ENCODE data around the gene SQSTM1.

Gene SQSTM1

GRCh38 chr5:179828756-179829421 lies 8.2 kb downstream of the SQSTM1 start:
- no peak overlapping the region for H2AFZ ChIP-seq (ENCODE audit: low read depth, low read length)
- H3K4me1 ChIP-seq (ENCODE audit: control insufficient read depth, insufficient read depth, low read depth, low read length): peaks cover 43% of the 10 kb centered on the region
- H2BK12ac ChIP-seq (ENCODE audit: low read length in 2 of 2): no peak overlapping the region
- H3K4me3 ChIP-seq (ENCODE audit: insufficient read depth in 1 of 2, low read depth in 1 of 2, low read length in 2 of 2): no peak overlapping the region
- H3K14ac ChIP-seq (ENCODE audit: low read length in 2 of 2): no peak overlapping the region
- H4K8ac ChIP-seq (ENCODE audit: low read length): peak overlapping the region; percentile 27
- no peaks in the 10 kb centered on the region for H3K27me3 ChIP-seq (ENCODE audit: control insufficient read depth in 1 of 2, insufficient read depth in 1 of 2, low read length in 2 of 2)
- H3K9ac ChIP-seq (ENCODE audit: low read length): no peak overlapping the region
- H2BK15ac ChIP-seq (ENCODE audit: low read depth, poor library complexity, severe bottlenecking): no peak overlapping the region
- DNase-seq: no peak
- no peaks in the 10 kb centered on the region for H3K9me3 ChIP-seq (ENCODE audit: control insufficient read depth, low read length)
- H3K4ac ChIP-seq (ENCODE audit: low read depth in 1 of 2, low read length in 2 of 2): no peak overlapping the region
- H4K91ac ChIP-seq (ENCODE audit: low read length): no peak overlapping the region
- no peak overlapping the region for H2BK5ac ChIP-seq (ENCODE audit: low read depth, low read length, poor library complexity, severe bottlenecking)
- H3K4me2 ChIP-seq (ENCODE audit: low read length, poor library complexity, severe bottlenecking): no peak overlapping the region
- H3K79me1 ChIP-seq (replicated peaks; ENCODE audit: low read length, poor library complexity, severe bottlenecking): peaks cover 20% of the 10 kb centered on the region
- WGBS: 99% methylated on average over 3 of the region's 3 CpGs
- H2AK5ac ChIP-seq (ENCODE audit: low read length, severe bottlenecking): peak overlapping the region; percentile 68
- peak overlapping the region in 1 of 2 experiments; percentile 86 for H3K23ac ChIP-seq (ENCODE audit: low read length in 2 of 2)
- H3K27ac ChIP-seq (ENCODE audit: low read length, poor library complexity, severe bottlenecking): no peak overlapping the region
- H3K18ac ChIP-seq (ENCODE audit: low read depth in 1 of 2, low read length in 2 of 2): no peak overlapping the region
- H3K36me3 ChIP-seq (ENCODE audit: control insufficient read depth in 1 of 2, insufficient read depth in 2 of 2, low read depth in 1 of 2, low read length in 2 of 2): peaks cover 86 to 100% of the 10 kb centered on the region in 2 experiments
- no peak overlapping the region for H2BK120ac ChIP-seq (ENCODE audit: low read depth, low read length)

DNA sequence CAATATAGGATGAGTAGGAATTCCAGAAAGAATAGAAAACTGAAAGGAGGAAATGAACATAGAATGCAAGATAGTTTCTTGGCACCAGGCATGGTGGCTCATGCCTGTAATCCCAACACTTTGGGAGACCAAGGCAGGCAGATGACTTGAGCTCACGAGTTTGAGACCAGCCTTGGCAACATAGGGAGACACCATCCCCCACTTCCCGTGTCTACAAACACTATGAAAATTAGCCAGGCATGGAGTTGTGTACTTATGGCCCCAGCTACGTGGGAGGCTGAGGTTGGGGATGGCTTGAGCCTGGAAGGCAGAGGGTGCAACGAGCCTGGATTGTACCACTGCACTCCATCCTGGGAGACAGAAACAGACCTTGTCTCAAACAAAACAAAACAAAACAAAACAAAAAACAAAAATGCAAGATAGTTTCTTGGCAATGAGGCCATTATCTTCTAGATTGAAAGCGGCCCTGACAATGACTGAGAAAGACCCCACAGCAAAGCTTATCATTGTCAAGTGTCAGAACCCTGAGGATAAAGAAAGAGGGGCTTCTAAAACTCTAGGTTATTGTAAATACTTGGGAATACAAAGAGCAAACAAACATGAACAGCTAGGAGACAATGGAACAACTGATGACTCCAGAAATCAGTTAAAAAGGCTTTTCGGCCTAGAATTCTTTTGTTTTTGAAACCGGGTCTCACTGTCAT lies 9.2 kb downstream of the SQSTM1 start:
- no peak overlapping the region for H2BK120ac ChIP-seq (ENCODE audit: low read depth, low read length)
- 93% methylated on average over 7 of the region's 7 CpGs for WGBS
- H3K4me1 ChIP-seq (ENCODE audit: control insufficient read depth, insufficient read depth, low read depth, low read length): peaks cover 34% of the 10 kb centered on the region
- H2BK15ac ChIP-seq (ENCODE audit: low read depth, poor library complexity, severe bottlenecking): no peak overlapping the region
- no peak overlapping the region for H3K4ac ChIP-seq (ENCODE audit: low read depth in 1 of 2, low read length in 2 of 2)
- H3K36me3 ChIP-seq (ENCODE audit: control insufficient read depth in 1 of 2, insufficient read depth in 2 of 2, low read depth in 1 of 2, low read length in 2 of 2): peaks cover 80 to 93% of the 10 kb centered on the region in 2 experiments
- DNase-seq: no peak
- H3K9me3 ChIP-seq (ENCODE audit: control insufficient read depth, low read length): no peaks in the 10 kb centered on the region
- no peak overlapping the region for H3K23ac ChIP-seq (ENCODE audit: low read length in 2 of 2)
- H2AFZ ChIP-seq (ENCODE audit: low read depth, low read length): no peak overlapping the region
- no peak overlapping the region for H3K4me2 ChIP-seq (ENCODE audit: low read length, poor library complexity, severe bottlenecking)
- no peak overlapping the region for H3K9ac ChIP-seq (ENCODE audit: low read length)
- H3K4me3 ChIP-seq (ENCODE audit: insufficient read depth in 1 of 2, low read depth in 1 of 2, low read length in 2 of 2): no peak overlapping the region
- H3K18ac ChIP-seq (ENCODE audit: low read depth in 1 of 2, low read length in 2 of 2): no peak overlapping the region
- H2AK5ac ChIP-seq (ENCODE audit: low read length, severe bottlenecking): no peak overlapping the region
- H2BK12ac ChIP-seq (ENCODE audit: low read length in 2 of 2): no peak overlapping the region
- no peak overlapping the region for H3K14ac ChIP-seq (ENCODE audit: low read length in 2 of 2)
- no peak overlapping the region for H2BK5ac ChIP-seq (ENCODE audit: low read depth, low read length, poor library complexity, severe bottlenecking)
- peaks cover 18% of the 10 kb centered on the region for H3K79me1 ChIP-seq (replicated peaks; ENCODE audit: low read length, poor library complexity, severe bottlenecking)
- H4K8ac ChIP-seq (ENCODE audit: low read length): no peak overlapping the region
- H4K91ac ChIP-seq (ENCODE audit: low read length): no peak overlapping the region
- no peaks in the 10 kb centered on the region for H3K27me3 ChIP-seq (ENCODE audit: control insufficient read depth in 1 of 2, insufficient read depth in 1 of 2, low read length in 2 of 2)
- no peak overlapping the region for H3K27ac ChIP-seq (ENCODE audit: low read length, poor library complexity, severe bottlenecking)

DNA sequence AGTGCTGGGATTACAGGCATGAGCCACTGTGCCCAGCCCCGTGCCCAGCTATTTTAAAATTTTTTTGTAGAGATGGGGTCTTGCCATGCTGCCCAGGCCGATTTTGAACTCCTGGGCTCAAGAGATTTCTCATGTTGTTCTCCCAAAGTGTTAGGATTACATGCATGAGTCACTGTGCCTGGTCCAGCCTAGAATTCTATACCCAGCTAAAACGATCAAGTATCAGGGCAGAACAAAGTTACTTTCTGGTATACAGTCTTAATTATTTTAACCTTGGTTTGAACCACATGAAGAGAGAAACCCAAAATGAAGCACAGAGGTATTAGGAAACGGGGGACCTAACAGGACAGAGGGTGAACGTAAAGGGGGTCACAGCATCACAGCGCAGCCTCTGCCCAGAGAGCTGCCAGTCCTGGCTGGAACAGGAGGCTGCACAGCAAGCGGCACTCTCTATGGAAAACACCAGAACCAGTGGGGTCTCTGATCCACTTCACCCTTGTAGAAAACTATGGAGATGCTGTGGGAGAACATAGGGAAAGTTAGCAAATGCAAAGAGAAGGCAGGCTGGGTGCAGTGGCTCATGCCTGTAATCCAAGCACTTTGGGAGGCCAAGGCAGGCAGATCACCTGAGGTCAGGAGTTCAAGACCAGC lies 10.2 kb downstream of the SQSTM1 start:
- Histone ChIP-seq H3K4ac (ENCODE audit: low read depth in 1 of 2, low read length in 2 of 2) (no peak overlapping the region), H3K18ac (ENCODE audit: low read depth in 1 of 2, low read length in 2 of 2) (no peak overlapping the region), H3K9me3 (ENCODE audit: control insufficient read depth, low read length) (no peaks in the 10 kb centered on the region), H4K8ac (ENCODE audit: low read length) (no peak overlapping the region), H3K4me3 (ENCODE audit: insufficient read depth in 1 of 2, low read depth in 1 of 2, low read length in 2 of 2) (no peak overlapping the region), H3K36me3 (ENCODE audit: control insufficient read depth in 1 of 2, insufficient read depth in 2 of 2, low read depth in 1 of 2, low read length in 2 of 2) (peaks cover 70 to 89% of the 10 kb centered on the region in 2 experiments), H2BK15ac (ENCODE audit: low read depth, poor library complexity, severe bottlenecking) (no peak overlapping the region), H3K9ac (ENCODE audit: low read length) (no peak overlapping the region), H4K91ac (ENCODE audit: low read length) (no peak overlapping the region), H3K4me2 (ENCODE audit: low read length, poor library complexity, severe bottlenecking) (no peak overlapping the region), H3K79me1 (replicated peaks; ENCODE audit: low read length, poor library complexity, severe bottlenecking) (peaks cover 16% of the 10 kb centered on the region), H2AK5ac (ENCODE audit: low read length, severe bottlenecking) (no peak overlapping the region), H3K4me1 (ENCODE audit: control insufficient read depth, insufficient read depth, low read depth, low read length) (peaks cover 27% of the 10 kb centered on the region), H3K27me3 (ENCODE audit: control insufficient read depth in 1 of 2, insufficient read depth in 1 of 2, low read length in 2 of 2) (no peaks in the 10 kb centered on the region), H3K14ac (ENCODE audit: low read length in 2 of 2) (no peak overlapping the region), H2BK120ac (ENCODE audit: low read depth, low read length) (no peak overlapping the region), H2BK12ac (ENCODE audit: low read length in 2 of 2) (no peak overlapping the region), H2BK5ac (ENCODE audit: low read depth, low read length, poor library complexity, severe bottlenecking) (no peak overlapping the region), H3K27ac (ENCODE audit: low read length, poor library complexity, severe bottlenecking) (no peak overlapping the region), H3K23ac (ENCODE audit: low read length in 2 of 2) (no peak overlapping the region), H2AFZ (ENCODE audit: low read depth, low read length) (no peak overlapping the region)
- DNase-seq: no peak
- 98% methylated on average over 6 of the region's 7 CpGs for WGBS

GRCh38 chr5:179832039-179832745 lies 11.5 kb downstream of the SQSTM1 start:
- DNase-seq: no peak
- no peak overlapping the region for H4K91ac ChIP-seq (ENCODE audit: low read length)
- no peak overlapping the region for H2BK120ac ChIP-seq (ENCODE audit: low read depth, low read length)
- H3K36me3 ChIP-seq (ENCODE audit: control insufficient read depth in 1 of 2, insufficient read depth in 2 of 2, low read depth in 1 of 2, low read length in 2 of 2): peaks cover 69 to 89% of the 10 kb centered on the region in 2 experiments
- H4K8ac ChIP-seq (ENCODE audit: low read length): no peak overlapping the region
- H3K14ac ChIP-seq (ENCODE audit: low read length in 2 of 2): no peak overlapping the region
- no peak overlapping the region for H2BK5ac ChIP-seq (ENCODE audit: low read depth, low read length, poor library complexity, severe bottlenecking)
- WGBS: 97% methylated on average over 20 of the region's 20 CpGs
- no peak overlapping the region for H2AK5ac ChIP-seq (ENCODE audit: low read length, severe bottlenecking)
- no peak overlapping the region for H3K4ac ChIP-seq (ENCODE audit: low read depth in 1 of 2, low read length in 2 of 2)
- H3K9ac ChIP-seq (ENCODE audit: low read length): no peak overlapping the region
- H3K9me3 ChIP-seq (ENCODE audit: control insufficient read depth, low read length): no peaks in the 10 kb centered on the region
- H2AFZ ChIP-seq (ENCODE audit: low read depth, low read length): no peak overlapping the region
- peaks cover 33% of the 10 kb centered on the region for H3K4me1 ChIP-seq (ENCODE audit: control insufficient read depth, insufficient read depth, low read depth, low read length)
- H2BK12ac ChIP-seq (ENCODE audit: low read length in 2 of 2): no peak overlapping the region
- H3K4me2 ChIP-seq (ENCODE audit: low read length, poor library complexity, severe bottlenecking): no peak overlapping the region
- no peak overlapping the region for H3K23ac ChIP-seq (ENCODE audit: low read length in 2 of 2)
- peak overlapping the region; percentile 31 for H3K27ac ChIP-seq (ENCODE audit: low read length, poor library complexity, severe bottlenecking)
- no peaks in the 10 kb centered on the region for H3K27me3 ChIP-seq (ENCODE audit: control insufficient read depth in 1 of 2, insufficient read depth in 1 of 2, low read length in 2 of 2)
- no peak overlapping the region for H2BK15ac ChIP-seq (ENCODE audit: low read depth, poor library complexity, severe bottlenecking)
- no peak overlapping the region for H3K4me3 ChIP-seq (ENCODE audit: insufficient read depth in 1 of 2, low read depth in 1 of 2, low read length in 2 of 2)
- peak overlapping the region in 1 of 2 experiments; percentile 6 for H3K18ac ChIP-seq (ENCODE audit: low read depth in 1 of 2, low read length in 2 of 2)
- H3K79me1 ChIP-seq (replicated peaks; ENCODE audit: low read length, poor library complexity, severe bottlenecking): peaks cover 16% of the 10 kb centered on the region
